K562 (cell line): ENCODE results near the gene PARD3.

Experiments
- ELF2 ChIP-seq: fragments of 250-450 bp; sonication (Bioruptor Pico); IDR thresholded peaks from 2 replicates; pipeline ENCODE4 v1.5.0; 2021; ENCODE audit warnings: mild to moderate bottlenecking
- EP400 ChIP-seq: fragments of 450-650 bp; IDR thresholded peaks from 2 replicates; pipeline ENCODE4 v1.6.1; 2017; ENCODE audit warnings: antibody characterized with exemption, mild to moderate bottlenecking, moderate library complexity
- JUN ChIP-seq, 2 experiments: sonication (generic) in 1 of 2; formaldehyde crosslinking in 1 of 2; IDR thresholded peaks; 2 replicates each; pipeline versions ENCODE4 v1.6.1 to v1.8.0; 2012 to 2022; ENCODE audit warnings: borderline replicate concordance in 2 of 2, mild to moderate bottlenecking in 2 of 2, improper control_type of control experiment in 1 of 2, low read depth in 1 of 2, low read length in 1 of 2, missing genetic modification reagents in 1 of 2
- TF ChIP-seq, protein P1 (sequence below), 2 experiments: fragments of 450-650 bp in 1 of 2; sonication (generic) in 1 of 2; formaldehyde crosslinking in 1 of 2; IDR thresholded peaks in 1 of 2; conservative IDR thresholded peaks in 1 of 2; 2 replicates each; pipeline versions ENCODE4 v1.6.1 to v1.8.1; 2016 to 2023; ENCODE audit warnings: mild to moderate bottlenecking in 2 of 2, moderate library complexity in 2 of 2, inconsistent platforms in 1 of 2, missing genetic modification reagents in 1 of 2

DNA sequence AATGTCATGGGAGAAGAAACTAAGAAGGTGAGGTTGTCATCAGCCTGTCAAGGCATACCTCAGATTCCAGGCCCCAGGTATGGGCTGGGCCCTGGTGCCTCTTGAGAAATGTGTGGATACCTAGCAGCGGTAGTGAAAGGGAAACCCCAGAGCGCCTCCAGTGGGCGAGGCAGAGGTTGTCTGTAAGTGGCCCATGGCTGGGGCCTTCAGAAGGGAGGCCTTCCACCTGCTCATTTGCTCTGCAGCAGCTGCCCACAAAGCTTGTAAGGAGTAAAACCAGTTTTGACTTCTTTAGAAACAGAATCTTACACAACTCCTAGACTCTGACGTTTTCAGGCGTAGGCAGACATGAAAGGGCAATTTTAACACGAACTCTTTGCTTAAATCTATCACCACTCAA, 509.9 kb downstream of the PARD3 start:
- no peak for TF ChIP-seq JUN (IDR thresholded peaks at IDR 0.05; ENCODE audit: borderline replicate concordance, low read depth, low read length)
- TF ChIP-seq JUN (CRISPR knock-in tag; IDR thresholded peaks at IDR 0.05; ENCODE audit: borderline replicate concordance): no peak
- TF ChIP-seq ELF2 (CRISPR knock-in tag): no peak
- TF ChIP-seq EP400: no peak
- TF ChIP-seq, protein P1, sequence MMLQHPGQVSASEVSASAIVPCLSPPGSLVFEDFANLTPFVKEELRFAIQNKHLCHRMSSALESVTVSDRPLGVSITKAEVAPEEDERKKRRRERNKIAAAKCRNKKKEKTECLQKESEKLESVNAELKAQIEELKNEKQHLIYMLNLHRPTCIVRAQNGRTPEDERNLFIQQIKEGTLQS (IDR thresholded peaks at IDR 0.05): no peak
- TF ChIP-seq, protein P1 (CRISPR knock-in tag; conservative IDR thresholded peaks at IDR 0.05): no peak
